Measurements from ENCODE around the gene SFI1.

Gene SFI1

DNA sequence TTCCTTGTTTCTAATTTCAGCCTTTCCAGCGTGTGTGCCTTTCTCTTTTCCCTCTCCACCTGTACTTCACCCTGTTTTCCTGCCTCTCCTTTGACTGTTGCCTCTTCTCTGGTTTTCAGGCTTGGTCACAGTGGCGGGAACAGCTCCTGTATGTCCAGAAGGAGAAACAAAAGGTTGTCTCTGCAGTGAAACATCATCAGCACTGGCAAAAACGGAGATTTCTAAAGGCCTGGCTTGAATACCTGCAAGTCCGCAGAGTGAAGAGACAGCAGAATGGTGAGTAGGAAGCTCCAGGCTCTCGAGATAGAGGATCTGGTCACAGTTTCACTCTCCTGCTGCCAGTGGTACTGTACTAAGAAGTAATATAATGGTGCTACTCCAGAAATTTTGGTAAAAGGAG is 76.6 kb downstream of the SFI1 start:
- Histone ChIP-seq H3K9ac (ENCODE audit: low read depth, low read length, poor library complexity) (no peak overlapping the region), H3K4ac (ENCODE audit: low read length) (no peak overlapping the region), H2AFZ (ENCODE audit: low read length) (no peak overlapping the region), H2BK5ac (ENCODE audit: low read length) (no peak overlapping the region), H3K27ac (replicated peaks; ENCODE audit: low read length) (no peak overlapping the region), H3K18ac (ENCODE audit: low read length) (no peak overlapping the region), H3K4me1 (ENCODE audit: control insufficient read depth in 2 of 2, insufficient read depth in 1 of 2, low read depth in 1 of 2, low read length in 2 of 2) (no peaks in the 10 kb centered on the region), H2BK12ac (ENCODE audit: low read length) (no peak overlapping the region), H3K14ac (ENCODE audit: low read length) (no peak overlapping the region), H2AK5ac (ENCODE audit: low read depth, low read length) (no peak overlapping the region), H3K79me1 (ENCODE audit: low read depth, low read length) (peaks cover 3% of the 10 kb centered on the region), H3K36me3 (replicated peaks in 1 of 2; ENCODE audit: control insufficient read depth in 2 of 2, insufficient read depth in 2 of 2, low read length in 2 of 2) (peaks cover 2 to 57% of the 10 kb centered on the region in 2 donors), H3K9me3 (replicated peaks in 1 of 2; ENCODE audit: control insufficient read depth in 2 of 2, insufficient read depth in 1 of 2, low read depth in 1 of 2, low read length in 2 of 2) (no peaks in the 10 kb centered on the region), H2BK120ac (ENCODE audit: low read depth, low read length) (no peak overlapping the region), H3K23ac (ENCODE audit: low read depth, low read length, poor library complexity) (no peak overlapping the region), H3K4me2 (ENCODE audit: insufficient read depth, low read length, poor library complexity, severe bottlenecking) (no peak overlapping the region), H3K4me3 (ENCODE audit: low read length in 2 of 2) (no peak overlapping the region), H4K91ac (ENCODE audit: low read depth, low read length, poor library complexity) (no peak overlapping the region), H3K27me3 (ENCODE audit: control insufficient read depth in 3 of 3, insufficient read depth in 3 of 3, low read depth in 1 of 3, low read length in 3 of 3) (no peaks in the 10 kb centered on the region), H2BK15ac (ENCODE audit: low read length) (no peak overlapping the region), H4K8ac (ENCODE audit: low read depth, low read length) (no peak overlapping the region)
- WGBS, 2 donors (ENCODE audit: extremely low coverage in 2 of 2, insufficient read length in 2 of 2, insufficient replicate concordance in 1 of 2) = no CpG with 5 or more reads among the region's 5 CpGs
- no peak for DNase-seq (ENCODE audit: low spot score)

DNA sequence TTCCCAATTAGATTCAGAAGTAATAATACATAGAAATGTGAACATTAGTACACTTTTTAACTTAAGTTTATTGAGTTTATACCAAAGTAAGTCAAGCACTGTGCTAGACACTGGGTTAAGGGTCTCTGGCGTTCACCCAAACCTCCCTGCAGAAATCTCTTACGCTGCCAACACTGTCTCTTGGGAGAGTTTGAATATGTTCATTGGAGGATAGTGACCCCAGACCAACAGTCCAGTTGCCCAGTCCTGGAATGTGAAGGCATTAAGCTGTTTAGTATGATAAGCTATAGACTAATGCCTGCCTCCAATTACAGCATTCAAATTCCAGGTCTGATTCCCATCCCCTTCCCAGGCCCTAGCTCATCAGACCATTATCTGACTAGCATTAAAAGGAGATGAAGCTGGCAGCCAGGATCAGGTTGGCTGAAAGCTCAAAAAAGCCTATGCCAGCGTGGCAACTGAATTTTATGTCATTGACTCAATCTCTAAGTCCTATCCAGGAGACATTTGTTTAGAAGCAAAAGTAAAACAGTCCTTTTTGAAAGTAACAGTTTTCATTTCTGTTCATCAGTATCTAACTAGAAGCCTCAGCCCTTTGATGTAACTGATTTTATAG is 77.8 kb downstream of the SFI1 start:
- no peak overlapping the region for H4K91ac ChIP-seq (ENCODE audit: low read depth, low read length, poor library complexity)
- H2BK5ac ChIP-seq (ENCODE audit: low read length) = no peak overlapping the region
- H3K27ac ChIP-seq (replicated peaks; ENCODE audit: low read length) = no peak overlapping the region
- H2BK120ac ChIP-seq (ENCODE audit: low read depth, low read length) = no peak overlapping the region
- no peak overlapping the region for H4K8ac ChIP-seq (ENCODE audit: low read depth, low read length)
- no peak overlapping the region for H3K9ac ChIP-seq (ENCODE audit: low read depth, low read length, poor library complexity)
- H3K79me1 ChIP-seq (ENCODE audit: low read depth, low read length) = peaks cover under 1% of the 10 kb centered on the region
- H3K4me3 ChIP-seq (ENCODE audit: low read length in 2 of 2) = no peak overlapping the region
- H3K4me2 ChIP-seq (ENCODE audit: insufficient read depth, low read length, poor library complexity, severe bottlenecking) = no peak overlapping the region
- no peak overlapping the region for H2BK15ac ChIP-seq (ENCODE audit: low read length)
- no peak overlapping the region for H3K4ac ChIP-seq (ENCODE audit: low read length)
- H2AFZ ChIP-seq (ENCODE audit: low read length) = no peak overlapping the region
- H3K18ac ChIP-seq (ENCODE audit: low read length) = no peak overlapping the region
- no peak for DNase-seq (ENCODE audit: low spot score)
- H3K23ac ChIP-seq (ENCODE audit: low read depth, low read length, poor library complexity) = no peak overlapping the region
- peaks cover 5 to 65% of the 10 kb centered on the region in 2 donors for H3K36me3 ChIP-seq (replicated peaks in 1 of 2; ENCODE audit: control insufficient read depth in 2 of 2, insufficient read depth in 2 of 2, low read length in 2 of 2)
- no CpG with 5 or more reads among the region's 3 CpGs for WGBS, 2 donors (ENCODE audit: extremely low coverage in 2 of 2, insufficient read length in 2 of 2, insufficient replicate concordance in 1 of 2)
- H3K14ac ChIP-seq (ENCODE audit: low read length) = no peak overlapping the region
- H3K4me1 ChIP-seq (ENCODE audit: control insufficient read depth in 2 of 2, insufficient read depth in 1 of 2, low read depth in 1 of 2, low read length in 2 of 2) = no peaks in the 10 kb centered on the region
- no peaks in the 10 kb centered on the region for H3K27me3 ChIP-seq (ENCODE audit: control insufficient read depth in 3 of 3, insufficient read depth in 3 of 3, low read depth in 1 of 3, low read length in 3 of 3)
- H3K9me3 ChIP-seq (replicated peaks in 1 of 2; ENCODE audit: control insufficient read depth in 2 of 2, insufficient read depth in 1 of 2, low read depth in 1 of 2, low read length in 2 of 2) = no peaks in the 10 kb centered on the region
- H2AK5ac ChIP-seq (ENCODE audit: low read depth, low read length) = no peak overlapping the region
- H2BK12ac ChIP-seq (ENCODE audit: low read length) = no peak overlapping the region

DNA sequence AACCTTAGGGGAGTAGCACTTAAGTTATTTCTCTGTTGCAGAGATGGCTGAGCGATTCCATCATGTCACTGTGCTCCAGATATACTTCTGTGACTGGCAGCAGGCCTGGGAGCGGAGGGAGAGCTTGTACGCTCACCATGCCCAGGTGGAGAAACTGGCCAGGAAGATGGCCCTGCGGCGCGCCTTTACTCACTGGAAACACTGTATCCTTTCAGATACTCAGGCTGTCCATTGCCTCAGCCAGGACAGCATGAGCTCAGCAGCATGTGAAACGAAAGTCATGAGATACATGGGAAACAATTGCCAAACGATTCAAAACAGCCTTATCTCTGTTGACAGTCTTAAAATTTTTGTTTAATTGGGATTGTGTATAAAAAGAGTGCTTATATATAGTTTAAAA is 78.9 kb downstream of the SFI1 start:
- H4K8ac ChIP-seq (ENCODE audit: low read depth, low read length) = no peak overlapping the region
- H3K23ac ChIP-seq (ENCODE audit: low read depth, low read length, poor library complexity) = no peak overlapping the region
- H3K9ac ChIP-seq (ENCODE audit: low read depth, low read length, poor library complexity) = no peak overlapping the region
- H2BK5ac ChIP-seq (ENCODE audit: low read length) = no peak overlapping the region
- no peak overlapping the region for H4K91ac ChIP-seq (ENCODE audit: low read depth, low read length, poor library complexity)
- no peaks in the 10 kb centered on the region for H3K27me3 ChIP-seq (ENCODE audit: control insufficient read depth in 3 of 3, insufficient read depth in 3 of 3, low read depth in 1 of 3, low read length in 3 of 3)
- H2BK120ac ChIP-seq (ENCODE audit: low read depth, low read length) = no peak overlapping the region
- no CpG with 5 or more reads among the region's 8 CpGs for WGBS, 2 donors (ENCODE audit: extremely low coverage in 2 of 2, insufficient read length in 2 of 2, insufficient replicate concordance in 1 of 2)
- H3K36me3 ChIP-seq (replicated peaks in 1 of 2; ENCODE audit: control insufficient read depth in 2 of 2, insufficient read depth in 2 of 2, low read length in 2 of 2) = peaks cover 5 to 66% of the 10 kb centered on the region in 2 donors
- H3K4ac ChIP-seq (ENCODE audit: low read length) = no peak overlapping the region
- DNase-seq (ENCODE audit: low spot score) = no peak
- H3K18ac ChIP-seq (ENCODE audit: low read length) = no peak overlapping the region
- no peak overlapping the region for H3K14ac ChIP-seq (ENCODE audit: low read length)
- H3K4me3 ChIP-seq (ENCODE audit: low read length in 2 of 2) = no peak overlapping the region
- no peaks in the 10 kb centered on the region for H3K9me3 ChIP-seq (replicated peaks in 1 of 2; ENCODE audit: control insufficient read depth in 2 of 2, insufficient read depth in 1 of 2, low read depth in 1 of 2, low read length in 2 of 2)
- H2BK12ac ChIP-seq (ENCODE audit: low read length) = no peak overlapping the region
- H2AFZ ChIP-seq (ENCODE audit: low read length) = no peak overlapping the region
- no peaks in the 10 kb centered on the region for H3K4me1 ChIP-seq (ENCODE audit: control insufficient read depth in 2 of 2, insufficient read depth in 1 of 2, low read depth in 1 of 2, low read length in 2 of 2)
- no peaks in the 10 kb centered on the region for H3K79me1 ChIP-seq (ENCODE audit: low read depth, low read length)
- no peak overlapping the region for H3K4me2 ChIP-seq (ENCODE audit: insufficient read depth, low read length, poor library complexity, severe bottlenecking)
- H2AK5ac ChIP-seq (ENCODE audit: low read depth, low read length) = no peak overlapping the region
- no peak overlapping the region for H3K27ac ChIP-seq (replicated peaks; ENCODE audit: low read length)
- H2BK15ac ChIP-seq (ENCODE audit: low read length) = no peak overlapping the region

DNA sequence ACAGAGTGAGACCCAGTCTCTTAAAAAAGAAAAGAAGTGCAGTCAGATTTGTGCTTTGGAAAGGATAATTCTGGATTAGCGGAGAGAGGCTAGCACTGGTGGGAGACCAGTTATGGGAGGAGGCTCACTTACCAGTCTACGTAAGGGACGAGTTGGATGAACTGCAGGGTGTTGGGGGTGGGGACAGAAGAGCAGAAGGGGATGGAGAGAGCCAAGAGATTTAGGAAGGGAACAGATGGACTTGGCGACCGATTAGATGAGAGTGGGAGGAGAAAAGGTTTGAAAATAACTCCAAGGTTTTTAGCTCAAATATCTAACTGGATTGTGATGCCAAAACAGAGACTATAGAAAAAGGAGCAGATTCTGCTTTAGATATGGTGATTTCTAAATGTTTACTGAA is 81.4 kb downstream of the SFI1 start:
- DNase-seq (ENCODE audit: low spot score) = no peak
- Histone ChIP-seq H3K23ac (ENCODE audit: low read depth, low read length, poor library complexity) (no peak overlapping the region), H2BK5ac (ENCODE audit: low read length) (no peak overlapping the region), H3K79me1 (ENCODE audit: low read depth, low read length) (no peaks in the 10 kb centered on the region), H3K36me3 (replicated peaks in 1 of 2; ENCODE audit: control insufficient read depth in 2 of 2, insufficient read depth in 2 of 2, low read length in 2 of 2) (peaks cover 5 to 63% of the 10 kb centered on the region in 2 donors), H3K4me1 (ENCODE audit: control insufficient read depth in 2 of 2, insufficient read depth in 1 of 2, low read depth in 1 of 2, low read length in 2 of 2) (no peaks in the 10 kb centered on the region), H3K4ac (ENCODE audit: low read length) (no peak overlapping the region), H2AFZ (ENCODE audit: low read length) (no peak overlapping the region), H3K9me3 (replicated peaks in 1 of 2; ENCODE audit: control insufficient read depth in 2 of 2, insufficient read depth in 1 of 2, low read depth in 1 of 2, low read length in 2 of 2) (no peaks in the 10 kb centered on the region), H3K14ac (ENCODE audit: low read length) (no peak overlapping the region), H2BK12ac (ENCODE audit: low read length) (no peak overlapping the region), H3K4me2 (ENCODE audit: insufficient read depth, low read length, poor library complexity, severe bottlenecking) (no peak overlapping the region), H3K27ac (replicated peaks; ENCODE audit: low read length) (no peak overlapping the region), H2AK5ac (ENCODE audit: low read depth, low read length) (no peak overlapping the region), H3K4me3 (ENCODE audit: low read length in 2 of 2) (no peak overlapping the region), H4K91ac (ENCODE audit: low read depth, low read length, poor library complexity) (no peak overlapping the region), H2BK120ac (ENCODE audit: low read depth, low read length) (no peak overlapping the region), H3K9ac (ENCODE audit: low read depth, low read length, poor library complexity) (no peak overlapping the region), H3K27me3 (ENCODE audit: control insufficient read depth in 3 of 3, insufficient read depth in 3 of 3, low read depth in 1 of 3, low read length in 3 of 3) (no peaks in the 10 kb centered on the region), H4K8ac (ENCODE audit: low read depth, low read length) (no peak overlapping the region), H3K18ac (ENCODE audit: low read length) (no peak overlapping the region), H2BK15ac (ENCODE audit: low read length) (no peak overlapping the region)
- WGBS, 2 donors (ENCODE audit: extremely low coverage in 2 of 2, insufficient read length in 2 of 2, insufficient replicate concordance in 1 of 2) = no CpG with 5 or more reads among the region's 5 CpGs

Data from neuronal stem cell (in vitro differentiated cells).